PFSK-1 (cell line): Measurements from ENCODE around the gene RELA.

ENCODE experiments used
- POLR2AphosphoS5 ChIP-seq: IDR thresholded peaks from 2 replicates; pipeline ENCODE4 v1.6.1; 2012; ENCODE audit warnings: low read depth, mild to moderate bottlenecking, control low read depth, low read length, moderate library complexity
- REST ChIP-seq, 2 experiments: IDR thresholded peaks; 2 replicates each; pipeline versions ENCODE4 v1.6.1 to v1.8.0; 2011 to 2012; ENCODE audit warnings: low read depth in 2 of 2, low read length in 2 of 2, control low read depth in 1 of 2, inconsistent platforms in 1 of 2, mild to moderate bottlenecking in 1 of 2, moderate library complexity in 1 of 2; ENCODE audit not compliant: insufficient read depth in 1 of 2

- TF ChIP-seq REST (IDR thresholded peaks at IDR 0.05; ENCODE audit: insufficient read depth in 1 of 2, low read depth in 2 of 2, low read length in 2 of 2) = no peak
- TF ChIP-seq POLR2AphosphoS5 = no peak
These were observed 10.3 kb upstream of the RELA start for GRCh38 chr11:65672982-65673381.
